Spinal cord (tissue), 10 donors: Measurements from ENCODE around the gene NBDY. TPM values are rescaled to one million over a fixed set of nuclear protein-coding genes. Genes with fewer than 3 reads are reported as not detected.
A peak's percentile ranks its signal among the peaks of the same experiment; 100 is the strongest.

Experiments used
- DNase-seq, 6 donors: peaks; one replicate each; pipeline versions ENCODE4 v3.0.0 to v3.0.0-alpha.2; 2013 to 2015; ENCODE audit warnings: low spot score in 6 of 6, low read depth in 4 of 6
- H3K27ac ChIP-seq: one replicate; pipeline ENCODE4 v1.5.1; 2013; ENCODE audit warnings: low read depth, low read length, control low read depth
- H3K27me3 ChIP-seq: one replicate; pipeline ENCODE4 v1.6.1; 2013; ENCODE audit warnings: low read length; ENCODE audit not compliant: control insufficient read depth, insufficient read depth
- H3K36me3 ChIP-seq: one replicate; pipeline ENCODE4 v1.6.1; 2013; ENCODE audit warnings: low read length; ENCODE audit not compliant: control insufficient read depth, insufficient read depth
- H3K4me1 ChIP-seq: one replicate; pipeline ENCODE4 v1.6.1; 2013; ENCODE audit warnings: low read length; ENCODE audit not compliant: control insufficient read depth, insufficient read depth
- H3K4me3 ChIP-seq: one replicate; pipeline ENCODE4 v1.5.1; 2013; ENCODE audit warnings: low read depth, low read length, control low read depth
- H3K9me3 ChIP-seq: one replicate; pipeline ENCODE4 v1.6.1; 2013; ENCODE audit warnings: low read length; ENCODE audit not compliant: control insufficient read depth, insufficient read depth
- WGBS: methylation state at CpG from one replicate; pipeline ENCODE4 v1.1.5; 2013; ENCODE audit warnings: missing lambda C conversion rate; ENCODE audit not compliant: insufficient coverage; 5-methylcytosine and 5-hydroxymethylcytosine counted together
- polyA plus RNA-seq, 2 donors: library from polyadenylated mRNA; unstranded; fragments of 120-200 nt; gene quantifications; one replicate each; pipeline ENCODE4 v1.2.1, GENCODE V29; 2013; ENCODE audit not compliant: insufficient read length in 2 of 2
- total RNA-seq, 2 donors: library from RNA; depleted of rRNA in 1 of 2; stranded (reverse); fragments of 120-200 nt in 1 of 2; fragments of >200 nt in 1 of 2; gene quantifications; one replicate each; pipeline versions ENCODE4 v1.2.3 to v1.2.4, GENCODE V29; 2013 to 2014
- donor health status: healthy.

Gene NBDY
- total and polyA plus RNA-seq, 4 donors: 13.2 to 109 (median 62.1) TPM

- Histone ChIP-seq H3K4me3 (no peak overlapping the region), H3K9me3 (no peaks in the 10 kb centered on the region), H3K36me3 (peaks cover 5% of the 10 kb centered on the region), H3K4me1 (peaks cover 36% of the 10 kb centered on the region), H3K27me3 (no peaks in the 10 kb centered on the region), H3K27ac (no peak overlapping the region)
- peak in 2 of 6 donors; percentile 41 to 67 for DNase-seq
- 48% methylated on average over 5 of the region's 6 CpGs for WGBS
Observed at GRCh38 chrX:56797574-56798338, 68.7 kb downstream of the NBDY start.

- DNase-seq: peak in 1 of 6 donors; percentile 24
- Histone ChIP-seq H3K4me1 (peaks cover 41% of the 10 kb centered on the region), H3K27ac (no peak overlapping the region), H3K36me3 (peaks cover 5% of the 10 kb centered on the region), H3K27me3 (no peaks in the 10 kb centered on the region), H3K9me3 (no peaks in the 10 kb centered on the region), H3K4me3 (no peak overlapping the region)
- 51% methylated on average over 5 of the region's 5 CpGs for WGBS
Observed at GRCh38 chrX:56798339-56798711, 69.3 kb downstream of the NBDY start.

- Histone ChIP-seq H3K27ac (no peak overlapping the region), H3K4me1 (peaks cover 45% of the 10 kb centered on the region), H3K36me3 (peaks cover 5% of the 10 kb centered on the region), H3K9me3 (no peaks in the 10 kb centered on the region), H3K4me3 (no peak overlapping the region), H3K27me3 (no peaks in the 10 kb centered on the region)
- 66% methylated on average over 11 of the region's 13 CpGs for WGBS
- DNase-seq: peak in 4 of 6 donors; percentile 15 to 97 (median 86)
Observed at GRCh38 chrX:56798866-56799758, 70.1 kb downstream of the NBDY start.

- peaks cover 5% of the 10 kb centered on the region for H3K36me3 ChIP-seq
- no peak for DNase-seq
- no peaks in the 10 kb centered on the region for H3K27me3 ChIP-seq
- no CpG with 5 or more reads among the region's 3 CpGs for WGBS
- H3K27ac ChIP-seq: no peak overlapping the region
- no peaks in the 10 kb centered on the region for H3K9me3 ChIP-seq
- peaks cover 51% of the 10 kb centered on the region for H3K4me1 ChIP-seq
- no peak overlapping the region for H3K4me3 ChIP-seq
Observed at GRCh38 chrX:56800307-56800706, 71.3 kb downstream of the NBDY start.

GRCh38 chrX:56800801-56801200 lies 71.8 kb downstream of the NBDY start:
- H3K27ac ChIP-seq: no peak overlapping the region
- H3K4me1 ChIP-seq: peaks cover 51% of the 10 kb centered on the region
- no peaks in the 10 kb centered on the region for H3K9me3 ChIP-seq
- no peak overlapping the region for H3K4me3 ChIP-seq
- H3K36me3 ChIP-seq: peaks cover 5% of the 10 kb centered on the region
- 63% methylated on average over 7 of the region's 7 CpGs for WGBS
- DNase-seq: no peak
- no peaks in the 10 kb centered on the region for H3K27me3 ChIP-seq

GRCh38 chrX:56802428-56802827 lies 73.4 kb downstream of the NBDY start:
- no peak for DNase-seq
- 75% methylated on average over 4 of the region's 4 CpGs for WGBS
- Histone ChIP-seq H3K27ac (no peak overlapping the region), H3K4me1 (peaks cover 51% of the 10 kb centered on the region), H3K27me3 (no peaks in the 10 kb centered on the region), H3K36me3 (peaks cover 5% of the 10 kb centered on the region), H3K4me3 (no peak overlapping the region), H3K9me3 (no peaks in the 10 kb centered on the region)

GRCh38 chrX:56802921-56803849 lies 74.1 kb downstream of the NBDY start:
- Histone ChIP-seq H3K9me3 (no peaks in the 10 kb centered on the region), H3K27ac (peak overlapping the region; percentile 69), H3K27me3 (no peaks in the 10 kb centered on the region), H3K4me1 (peaks cover 47% of the 10 kb centered on the region), H3K36me3 (peaks cover 5% of the 10 kb centered on the region), H3K4me3 (peak overlapping the region; percentile 39)
- peak in 4 of 6 donors; percentile 65 to 97 (median 86) for DNase-seq
- WGBS: 25% methylated on average over 26 of the region's 27 CpGs

- H3K4me3 ChIP-seq: no peak overlapping the region
- H3K27ac ChIP-seq: no peak overlapping the region
Observed at GRCh38 chrX:56803850-56804681, 75.0 kb downstream of the NBDY start.

More at GRCh38 chrX:56803850-56804681, 75.0 kb downstream of the NBDY start:
- Histone ChIP-seq H3K4me1 (peaks cover 38% of the 10 kb centered on the region), H3K9me3 (no peaks in the 10 kb centered on the region), H3K27me3 (no peaks in the 10 kb centered on the region), H3K36me3 (peaks cover 2% of the 10 kb centered on the region)
- DNase-seq: peak in 1 of 6 donors; percentile 75
- WGBS: 49% methylated on average over 9 of the region's 11 CpGs
